Measurements from ENCODE around the gene EDN1. TPM values are rescaled to one million over a fixed set of nuclear protein-coding genes. Genes with fewer than 3 reads are reported as not detected.

The EDN1 gene
- total and polyA plus RNA-seq, 10 of the 15 experiments (the other 5 are each of a cell fraction or from before 2014, with no cell fraction given) = 2.0 to 6.6 (median 3.1) TPM

- Histone ChIP-seq H2AFZ (ENCODE audit: control insufficient read depth, low read depth, low read length) (no peak overlapping the region), H3K4me1 (ENCODE audit: control insufficient read depth, insufficient read depth, low read length) (peaks cover 5% of the 10 kb centered on the region), H3K9ac (ENCODE audit: control insufficient read depth, insufficient read depth, low read length) (no peak overlapping the region), H3K27me3 (replicated peaks in 1 of 2; ENCODE audit: control insufficient read depth in 2 of 2, insufficient read depth in 2 of 2, low read length in 1 of 2) (no peaks in the 10 kb centered on the region), H3K36me3 (ENCODE audit: control insufficient read depth in 2 of 2, insufficient read depth in 2 of 2, low read length in 1 of 2) (no peaks in the 10 kb centered on the region), H3K79me2 (ENCODE audit: control insufficient read depth, insufficient read depth, low read length) (no peaks in the 10 kb centered on the region), H3K4me2 (ENCODE audit: control insufficient read depth, insufficient read depth) (no peak overlapping the region), H3K9me3 (replicated peaks; ENCODE audit: control insufficient read depth, insufficient read depth, low read length) (no peaks in the 10 kb centered on the region), H4K20me1 (ENCODE audit: control insufficient read depth, insufficient read depth) (no peaks in the 10 kb centered on the region), H3K27ac (ENCODE audit: control insufficient read depth, insufficient read depth) (no peak overlapping the region), H3K4me3 (no peak overlapping the region)
- TF ChIP-seq ZNF217 (IDR thresholded peaks at IDR 0.05) = no peak
- no peak for TF ChIP-seq ZNF384 (IDR thresholded peaks at IDR 0.05; ENCODE audit: borderline replicate concordance, low read depth, low read length)
- no peak for ATAC-seq
- ChIA-PET POLR2A (no interaction called here), RAD21 (ENCODE audit: unreplicated experiment) (no interaction called here), SMC1A (ENCODE audit: uncharacterized antibody, unreplicated experiment) (interaction anchor here (0.9 kb wide), 1 partner anchor 25 kb away, joined by 3 read pairs; no protein-coding TSS in a partner anchor), CTCF (interaction anchor here (0.8 kb wide), 1 partner anchor 9 kb away, joined by 3 read pairs; no protein-coding TSS in a partner anchor)
- WGBS (ENCODE audit: insufficient coverage, insufficient replicate concordance, low lambda C conversion rate, missing lambda C conversion rate) = 65% methylated on average over 2 of the region's 2 CpGs
- FAIRE-seq = peak; percentile 27
- BruUV-seq (replicated peaks) = no TSS peak
- DNase-seq (ENCODE audit: low read depth, low spot score) = no peak
- intact Hi-C loops (cut with micrococcal nuclease; ENCODE audit: unreplicated experiment) (no loop called here), in situ Hi-C loops (cut with MboI) (no loop called here)
Measured at GRCh38 chr6:12265791-12266190, 24.4 kb upstream of the EDN1 start.

DNA sequence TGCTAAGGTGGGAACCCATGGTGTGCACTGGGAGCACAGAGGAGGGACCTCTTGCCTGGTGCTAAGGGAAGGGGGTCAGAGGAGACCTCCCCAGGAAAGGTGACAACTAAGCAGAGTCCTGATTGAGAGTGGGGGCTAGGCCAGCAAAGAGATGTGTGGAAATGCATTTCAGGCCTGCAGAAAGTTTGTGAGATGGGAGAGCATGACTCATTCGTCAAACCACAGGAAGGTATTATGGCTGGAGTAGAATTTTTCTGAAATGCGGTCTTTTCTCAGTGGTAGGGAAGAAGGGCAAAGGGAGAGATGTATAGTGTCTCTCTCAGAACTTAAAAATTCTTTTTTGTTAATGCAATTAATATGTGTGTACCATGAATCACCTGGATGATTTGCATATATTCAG lies 23.6 kb upstream of the EDN1 start:
- no peak for ATAC-seq
- WGBS (ENCODE audit: insufficient coverage, insufficient replicate concordance, low lambda C conversion rate, missing lambda C conversion rate) = 0% methylated on average over 2 of the region's 2 CpGs
- Histone ChIP-seq H3K4me2 (ENCODE audit: control insufficient read depth, insufficient read depth) (no peak overlapping the region), H2AFZ (ENCODE audit: control insufficient read depth, low read depth, low read length) (no peak overlapping the region), H3K79me2 (ENCODE audit: control insufficient read depth, insufficient read depth, low read length) (no peaks in the 10 kb centered on the region), H3K36me3 (ENCODE audit: control insufficient read depth in 2 of 2, insufficient read depth in 2 of 2, low read length in 1 of 2) (no peaks in the 10 kb centered on the region), H3K4me1 (ENCODE audit: control insufficient read depth, insufficient read depth, low read length) (peaks cover under 1% of the 10 kb centered on the region; the same call in 1 of the 2 replicates), H3K27ac (ENCODE audit: control insufficient read depth, insufficient read depth) (no peak overlapping the region), H3K27me3 (replicated peaks in 1 of 2; ENCODE audit: control insufficient read depth in 2 of 2, insufficient read depth in 2 of 2, low read length in 1 of 2) (no peaks in the 10 kb centered on the region), H4K20me1 (ENCODE audit: control insufficient read depth, insufficient read depth) (no peaks in the 10 kb centered on the region), H3K4me3 (no peak overlapping the region), H3K9ac (ENCODE audit: control insufficient read depth, insufficient read depth, low read length) (no peak overlapping the region), H3K9me3 (replicated peaks; ENCODE audit: control insufficient read depth, insufficient read depth, low read length) (no peaks in the 10 kb centered on the region; the same call in 2 of the 3 replicates)
- ChIA-PET SMC1A (ENCODE audit: uncharacterized antibody, unreplicated experiment) (interaction anchor here (0.9 kb wide), 1 partner anchor 24 kb away, joined by 3 read pairs; no protein-coding TSS in a partner anchor), RAD21 (ENCODE audit: unreplicated experiment) (no interaction called here), CTCF (no interaction called here), POLR2A (no interaction called here)
- no TSS peak for BruUV-seq (replicated peaks)
- intact Hi-C loops (cut with micrococcal nuclease; ENCODE audit: unreplicated experiment) (no loop called here), in situ Hi-C loops (cut with MboI) (no loop called here)
- DNase-seq (ENCODE audit: low read depth, low spot score) = no peak
- no peak for FAIRE-seq
- TF ChIP-seq, protein P1, sequence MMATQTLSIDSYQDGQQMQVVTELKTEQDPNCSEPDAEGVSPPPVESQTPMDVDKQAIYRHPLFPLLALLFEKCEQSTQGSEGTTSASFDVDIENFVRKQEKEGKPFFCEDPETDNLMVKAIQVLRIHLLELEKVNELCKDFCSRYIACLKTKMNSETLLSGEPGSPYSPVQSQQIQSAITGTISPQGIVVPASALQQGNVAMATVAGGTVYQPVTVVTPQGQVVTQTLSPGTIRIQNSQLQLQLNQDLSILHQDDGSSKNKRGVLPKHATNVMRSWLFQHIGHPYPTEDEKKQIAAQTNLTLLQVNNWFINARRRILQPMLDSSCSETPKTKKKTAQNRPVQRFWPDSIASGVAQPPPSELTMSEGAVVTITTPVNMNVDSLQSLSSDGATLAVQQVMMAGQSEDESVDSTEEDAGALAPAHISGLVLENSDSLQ (IDR thresholded peaks at IDR 0.05) = no peak
- TF ChIP-seq ETV6 (conservative IDR thresholded peaks at IDR 0.05 in 1 of 2, IDR thresholded peaks at IDR 0.05 in 1 of 2; ENCODE audit: borderline replicate concordance in 1 of 2, low read depth in 1 of 2) (no peak), RUNX3 (IDR thresholded peaks at IDR 0.05; ENCODE audit: low read length) (peak; percentile 37; the same call in 1 of the 2 replicates), SMAD1 (IDR thresholded peaks at IDR 0.05; ENCODE audit: low read depth, partially characterized antibody) (no peak), KAT2A (conservative IDR thresholded peaks at IDR 0.05; ENCODE audit: control insufficient read depth, low read depth, low read length) (no peak), MLLT1 (IDR thresholded peaks at IDR 0.05) (no peak), BCLAF1 (IDR thresholded peaks at IDR 0.05) (no peak)
